ENCODE data around the gene RAD51B. TPM values are rescaled to one million over a fixed set of nuclear protein-coding genes. Genes with fewer than 3 reads are reported as not detected.

The RAD51B gene
- total RNA-seq, 1 experiment from 2014 or later = 16.7 TPM

DNA sequence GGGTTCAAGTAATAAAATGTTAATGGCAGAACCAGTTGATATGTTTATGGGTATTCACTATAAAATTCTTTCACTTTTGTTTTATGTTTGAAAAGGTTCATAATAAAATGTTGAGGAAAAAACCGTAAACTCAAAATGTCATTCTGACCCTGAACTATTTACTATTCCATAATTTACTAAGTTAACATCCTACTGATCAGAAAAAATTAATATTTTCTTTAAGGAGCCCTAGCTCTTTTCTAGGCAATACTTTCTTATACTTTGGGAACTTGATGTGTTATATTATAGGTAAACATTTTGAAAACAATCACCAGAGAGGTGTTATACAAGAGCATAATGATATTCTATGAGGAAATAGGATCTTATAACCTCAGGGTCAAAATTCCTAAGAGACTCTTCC, 638.7 kb downstream of the RAD51B start:
- H3K9me3 Mint-ChIP-seq = peaks cover 8 to 12% of the 10 kb centered on the region in 2 experiments; a peak in 4 of 5 replicates
- Histone ChIP-seq H3K18ac (ENCODE audit: insufficient read length, low read depth, low read length) (no peak overlapping the region), H2BK20ac (ENCODE audit: low read depth, low read length, poor library complexity, severe bottlenecking) (no peak overlapping the region)

More for the DNA sequence above, 638.7 kb downstream of the RAD51B start:
- Histone ChIP-seq H2AFZ (ENCODE audit: low read length) (no peak overlapping the region), H4K8ac (replicated peaks; ENCODE audit: insufficient read length, low read depth, low read length) (no peak overlapping the region), H2BK5ac (ENCODE audit: insufficient read length, low read length) (no peak overlapping the region), H3K56ac (ENCODE audit: insufficient read length, low read depth, low read length) (no peak overlapping the region), H3K23me2 (ENCODE audit: insufficient read length, low read depth, low read length, poor library complexity, severe bottlenecking) (no peaks in the 10 kb centered on the region), H3K9me3 (ENCODE audit: control insufficient read depth, low read depth, low read length) (no peaks in the 10 kb centered on the region), H3K27me3 (ENCODE audit: insufficient read depth, low read length) (no peaks in the 10 kb centered on the region), H2BK12ac (ENCODE audit: insufficient read length, low read depth, low read length) (no peak overlapping the region), H3T11ph (ENCODE audit: low read length) (no peak overlapping the region), H3K9ac (ENCODE audit: extremely low read depth, insufficient read length, low read length) (no peak overlapping the region), H3K79me2 (ENCODE audit: insufficient read depth, low read length) (no peaks in the 10 kb centered on the region), H3K14ac (ENCODE audit: insufficient read depth, low read length) (no peak overlapping the region), H4K5ac (ENCODE audit: insufficient read length, low read depth, low read length) (no peak overlapping the region), H3K4me2 (ENCODE audit: insufficient read depth, insufficient read length, low read length) (no peak overlapping the region), H4K91ac (ENCODE audit: insufficient read length, low read depth, low read length) (no peak overlapping the region), H4K20me1 (ENCODE audit: control insufficient read depth, insufficient read depth, insufficient read length) (no peaks in the 10 kb centered on the region), H3K23ac (ENCODE audit: insufficient read length, low read depth, low read length) (no peak overlapping the region), H2BK15ac (ENCODE audit: low read depth, low read length) (no peak overlapping the region), H3K27ac (ENCODE audit: insufficient read length, low read depth, low read length) (no peak overlapping the region), H3K79me1 (ENCODE audit: insufficient read depth, low read depth, low read length, poor library complexity, severe bottlenecking) (no peaks in the 10 kb centered on the region), H2AK5ac (ENCODE audit: insufficient read length, low read length) (no peak overlapping the region), H2BK120ac (ENCODE audit: low read depth, low read length, poor library complexity, severe bottlenecking) (no peak overlapping the region), H3K4ac (ENCODE audit: low read depth, low read length) (no peak overlapping the region), H3K4me1 (ENCODE audit: insufficient read depth, low read length) (no peaks in the 10 kb centered on the region; the same call in 1 of the 2 replicates)
- TF ChIP-seq, protein P1, sequence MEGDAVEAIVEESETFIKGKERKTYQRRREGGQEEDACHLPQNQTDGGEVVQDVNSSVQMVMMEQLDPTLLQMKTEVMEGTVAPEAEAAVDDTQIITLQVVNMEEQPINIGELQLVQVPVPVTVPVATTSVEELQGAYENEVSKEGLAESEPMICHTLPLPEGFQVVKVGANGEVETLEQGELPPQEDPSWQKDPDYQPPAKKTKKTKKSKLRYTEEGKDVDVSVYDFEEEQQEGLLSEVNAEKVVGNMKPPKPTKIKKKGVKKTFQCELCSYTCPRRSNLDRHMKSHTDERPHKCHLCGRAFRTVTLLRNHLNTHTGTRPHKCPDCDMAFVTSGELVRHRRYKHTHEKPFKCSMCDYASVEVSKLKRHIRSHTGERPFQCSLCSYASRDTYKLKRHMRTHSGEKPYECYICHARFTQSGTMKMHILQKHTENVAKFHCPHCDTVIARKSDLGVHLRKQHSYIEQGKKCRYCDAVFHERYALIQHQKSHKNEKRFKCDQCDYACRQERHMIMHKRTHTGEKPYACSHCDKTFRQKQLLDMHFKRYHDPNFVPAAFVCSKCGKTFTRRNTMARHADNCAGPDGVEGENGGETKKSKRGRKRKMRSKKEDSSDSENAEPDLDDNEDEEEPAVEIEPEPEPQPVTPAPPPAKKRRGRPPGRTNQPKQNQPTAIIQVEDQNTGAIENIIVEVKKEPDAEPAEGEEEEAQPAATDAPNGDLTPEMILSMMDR (conservative IDR thresholded peaks at IDR 0.05) = no peak
- no CpG with 5 or more reads among the region's 1 CpG for WGBS (ENCODE audit: extremely low coverage, insufficient read length, low lambda C conversion rate)
- H3K4me1 Mint-ChIP-seq = peaks cover 13 to 16% of the 10 kb centered on the region in 2 experiments
- no peak for DNase-seq
- peaks cover 8 to 20% (median 9%) of the 10 kb centered on the region in 3 experiments for H3K36me3 Mint-ChIP-seq (ENCODE audit: insufficient read depth in 1 of 3, low read depth in 3 of 3)
- no peaks in the 10 kb centered on the region; the same call in 1 of the 2 replicates for H3K27me3 Mint-ChIP-seq (ENCODE audit: low read depth)
- H3K4me3 Mint-ChIP-seq = no peak overlapping the region
- H3K27ac Mint-ChIP-seq = no peak overlapping the region
